ENCODE data around the gene TMEM154. TPM values are rescaled to one million over a fixed set of nuclear protein-coding genes. Genes with fewer than 3 reads are reported as not detected.

Gene TMEM154
- total RNA-seq, 1 donor, result 5.5 TPM

DNA sequence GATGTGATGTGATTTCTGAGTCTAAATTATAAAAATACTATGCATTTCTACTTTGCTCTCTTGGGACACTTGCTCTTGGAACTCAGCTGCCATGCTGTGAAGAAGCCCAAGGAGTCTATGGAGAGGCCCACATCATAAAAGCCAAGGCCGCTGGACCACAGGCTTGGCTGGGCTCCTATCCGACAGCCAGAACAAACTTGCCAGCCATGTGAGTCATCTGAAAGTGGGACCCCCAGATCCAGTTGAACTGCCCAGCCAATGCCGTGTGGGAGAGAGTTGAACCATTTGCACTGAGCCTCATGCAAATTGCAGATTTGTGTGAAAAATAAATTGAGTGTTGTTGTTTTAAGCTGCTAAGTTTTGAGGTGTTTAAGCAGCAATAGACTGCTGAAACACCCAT, 60.2 kb downstream of the TMEM154 start:
- no peak for TF ChIP-seq CTCF (IDR thresholded peaks at IDR 0.05; ENCODE audit: insufficient read depth, low read length)
- no peak overlapping the region for H3K4me3 ChIP-seq (ENCODE audit: low read depth, low read length)
- DNase-seq (ENCODE audit: low read depth), result no peak

GRCh38 chr4:152618971-152619370, 60.8 kb downstream of the TMEM154 start:
- no peak for DNase-seq (ENCODE audit: low read depth)
- H3K4me3 ChIP-seq (ENCODE audit: low read depth, low read length), result no peak overlapping the region
- no peak for TF ChIP-seq CTCF (IDR thresholded peaks at IDR 0.05; ENCODE audit: insufficient read depth, low read length)

GRCh38 chr4:152616804-152617203, 63.0 kb downstream of the TMEM154 start:
- DNase-seq (ENCODE audit: low read depth), result no peak
- no peak for TF ChIP-seq CTCF (IDR thresholded peaks at IDR 0.05; ENCODE audit: insufficient read depth, low read length)
- H3K4me3 ChIP-seq (ENCODE audit: low read depth, low read length), result no peak overlapping the region

- no peak for TF ChIP-seq CTCF (IDR thresholded peaks at IDR 0.05; ENCODE audit: insufficient read depth, low read length)
- no peak for DNase-seq (ENCODE audit: low read depth)
- no peak overlapping the region for H3K4me3 ChIP-seq (ENCODE audit: low read depth, low read length)
Measured at GRCh38 chr4:152613841-152614721, 65.7 kb downstream of the TMEM154 start.

DNA sequence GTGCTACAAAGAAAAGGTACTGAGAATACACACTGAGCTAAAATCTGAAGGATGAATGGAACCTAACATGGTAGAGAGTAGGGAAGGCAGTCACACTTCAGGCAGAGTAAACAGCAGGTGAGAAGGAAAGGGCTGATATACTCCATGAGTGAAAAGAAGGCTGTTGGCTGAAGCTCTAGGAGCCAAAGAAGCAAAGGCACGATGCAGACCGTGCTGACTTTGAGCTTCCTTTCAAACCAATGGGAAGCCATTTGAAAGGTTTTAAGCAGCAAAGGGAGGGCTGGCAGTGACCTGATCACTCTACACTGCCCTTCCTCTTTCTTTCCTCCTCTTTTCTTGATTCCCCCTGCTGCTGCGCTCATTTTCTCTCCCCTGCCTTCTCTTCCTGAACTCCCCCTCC, 66.4 kb downstream of the TMEM154 start:
- no peak for DNase-seq (ENCODE audit: low read depth)
- no peak overlapping the region for H3K4me3 ChIP-seq (ENCODE audit: low read depth, low read length)
- no peak for TF ChIP-seq CTCF (IDR thresholded peaks at IDR 0.05; ENCODE audit: insufficient read depth, low read length)

- H3K4me3 ChIP-seq (ENCODE audit: low read depth, low read length), result no peak overlapping the region
- TF ChIP-seq CTCF (IDR thresholded peaks at IDR 0.05; ENCODE audit: insufficient read depth, low read length), result no peak
- DNase-seq (ENCODE audit: low read depth), result no peak
Measured at GRCh38 chr4:152610131-152610530, 69.7 kb downstream of the TMEM154 start.

All from fibroblast of the aortic adventitia (primary cell).